ENCODE results near the gene DENND11.
"Not testable (repeated sequence)": the region's sequence is repeated elsewhere in the genome, so short reads cannot be mapped to it uniquely, and the experiment has no call there.

Gene DENND11

GRCh38 chr7:141708351-141708750 lies 6.4 kb upstream of the DENND11 start, which contains the start of gene WEE2:
WEE2 (plus strand) TSS chr7:141708353; CDS start chr7:141708759, 406 bp downstream.
- DNase-seq, result no peak

- no peak for DNase-seq
Observed at GRCh38 chr7:141706239-141707064, 4.5 kb upstream of the DENND11 start.

- DNase-seq, result no peak
Observed at GRCh38 chr7:141704741-141705140, 2.8 kb upstream of the DENND11 start.

- no peak for DNase-seq
Observed at GRCh38 chr7:141704112-141704511, 2.1 kb upstream of the DENND11 start.

- no peak for DNase-seq
Observed at GRCh38 chr7:141702892-141703291, 926 bp upstream of the DENND11 start.

GRCh38 chr7:141701489-141702046 lies 398 bp downstream of the DENND11 start:
- DNase-seq, result peak in 30 of 58 donors; percentile 5 to 70 (median 42)

- peak in 9 of 58 donors; percentile 6 to 65 (median 29) for DNase-seq
Observed at GRCh38 chr7:141700848-141701371, 1.1 kb downstream of the DENND11 start.

GRCh38 chr7:141700296-141700847 lies 1.6 kb downstream of the DENND11 start:
- no peak for DNase-seq

- DNase-seq, result no peak
Observed at GRCh38 chr7:141699860-141700259, 2.1 kb downstream of the DENND11 start.

- DNase-seq, result peak in 2 of 58 donors; percentile 33
Observed at GRCh38 chr7:141698247-141699015, 3.5 kb downstream of the DENND11 start.

GRCh38 chr7:141697211-141697871 lies 4.6 kb downstream of the DENND11 start:
- peak in 28 of 58 donors; percentile 21 to 88 (median 43) for DNase-seq

- DNase-seq, result no peak
Observed at GRCh38 chr7:141696348-141696747, 5.6 kb downstream of the DENND11 start.

GRCh38 chr7:141695803-141696289 lies 6.1 kb downstream of the DENND11 start:
- no peak for DNase-seq

- no peak for DNase-seq
Observed at GRCh38 chr7:141693082-141693481, 8.9 kb downstream of the DENND11 start.

- no peak for DNase-seq
Observed at GRCh38 chr7:141691961-141692360, 10.0 kb downstream of the DENND11 start.

GRCh38 chr7:141691540-141691939 lies 10.4 kb downstream of the DENND11 start:
- no peak for DNase-seq

- not testable (repeated sequence) for DNase-seq
Observed at GRCh38 chr7:141689072-141689825, 12.7 kb downstream of the DENND11 start.

- peak in 1 of 58 donors; percentile 5 for DNase-seq
Observed at GRCh38 chr7:141688043-141688442, 13.9 kb downstream of the DENND11 start.

GRCh38 chr7:141686670-141687069 lies 15.3 kb downstream of the DENND11 start:
- no peak for DNase-seq

- DNase-seq, result no peak
Observed at GRCh38 chr7:141686074-141686473, 15.9 kb downstream of the DENND11 start.

Data from anterior cingulate cortex (tissue), 58 donors.